Pons (tissue), 1 donor: Measurements from ENCODE around the gene ATP5ME.
A peak's percentile ranks its signal among the peaks of the same experiment; 100 is the strongest.
"Not testable (repeated sequence)": the region's sequence is repeated elsewhere in the genome, so short reads cannot be mapped to it uniquely, and the experiment has no call there.

Experiments used
- DNase-seq: peaks from one replicate; pipeline ENCODE4 v3.0.0-alpha.2; 2016; ENCODE audit warnings: low spot score

Gene ATP5ME

DNA sequence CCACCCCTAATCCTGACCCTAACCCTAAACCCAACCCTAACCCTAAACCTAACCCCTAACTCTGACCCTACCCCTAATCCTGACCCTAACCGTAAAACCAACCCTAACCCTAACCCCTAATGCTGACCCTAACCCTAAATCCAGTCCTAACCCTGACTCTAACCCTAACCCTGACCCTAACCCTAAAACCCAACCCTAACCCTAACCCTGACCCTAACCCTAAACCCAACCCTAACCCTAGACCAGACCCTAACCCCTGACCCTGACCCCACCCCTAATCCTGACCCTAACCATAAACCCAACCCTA lies 30.8 kb upstream of the ATP5ME start:
- DNase-seq, result no peak

DNA sequence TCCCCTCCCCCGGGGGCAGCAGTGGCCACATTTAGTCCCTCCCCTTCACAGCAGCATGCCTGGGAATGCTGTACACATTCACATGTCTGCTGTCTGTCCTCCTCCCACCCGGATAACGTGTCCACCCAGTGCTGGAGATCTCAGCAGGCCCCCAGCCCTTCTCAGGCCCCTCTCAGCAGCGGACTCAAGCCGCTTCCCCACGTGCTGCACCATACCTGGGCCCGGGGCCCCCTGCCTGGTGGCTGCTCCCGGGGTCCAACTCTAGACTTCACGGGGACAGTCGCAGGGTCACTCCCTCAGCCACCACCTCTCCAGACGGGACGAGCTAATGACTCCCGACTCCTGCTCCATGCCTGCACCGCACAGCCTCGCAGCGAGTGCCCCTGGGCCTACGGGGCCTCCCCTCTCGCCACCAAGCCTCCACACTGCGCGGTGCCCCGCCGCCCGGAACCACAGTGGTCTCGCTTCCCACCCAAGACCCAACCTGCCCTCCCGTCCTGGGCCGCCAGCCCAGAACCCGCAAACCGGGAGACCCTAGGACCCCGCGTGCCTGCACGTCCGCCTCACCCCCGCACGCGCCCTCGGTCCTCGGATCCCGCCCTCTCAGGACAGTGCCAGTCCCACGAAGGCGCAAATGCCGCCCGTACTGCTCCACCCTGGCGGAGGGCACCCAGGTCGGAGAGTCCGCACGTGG lies 30.3 kb upstream of the ATP5ME start:
- DNase-seq, result no peak

DNA sequence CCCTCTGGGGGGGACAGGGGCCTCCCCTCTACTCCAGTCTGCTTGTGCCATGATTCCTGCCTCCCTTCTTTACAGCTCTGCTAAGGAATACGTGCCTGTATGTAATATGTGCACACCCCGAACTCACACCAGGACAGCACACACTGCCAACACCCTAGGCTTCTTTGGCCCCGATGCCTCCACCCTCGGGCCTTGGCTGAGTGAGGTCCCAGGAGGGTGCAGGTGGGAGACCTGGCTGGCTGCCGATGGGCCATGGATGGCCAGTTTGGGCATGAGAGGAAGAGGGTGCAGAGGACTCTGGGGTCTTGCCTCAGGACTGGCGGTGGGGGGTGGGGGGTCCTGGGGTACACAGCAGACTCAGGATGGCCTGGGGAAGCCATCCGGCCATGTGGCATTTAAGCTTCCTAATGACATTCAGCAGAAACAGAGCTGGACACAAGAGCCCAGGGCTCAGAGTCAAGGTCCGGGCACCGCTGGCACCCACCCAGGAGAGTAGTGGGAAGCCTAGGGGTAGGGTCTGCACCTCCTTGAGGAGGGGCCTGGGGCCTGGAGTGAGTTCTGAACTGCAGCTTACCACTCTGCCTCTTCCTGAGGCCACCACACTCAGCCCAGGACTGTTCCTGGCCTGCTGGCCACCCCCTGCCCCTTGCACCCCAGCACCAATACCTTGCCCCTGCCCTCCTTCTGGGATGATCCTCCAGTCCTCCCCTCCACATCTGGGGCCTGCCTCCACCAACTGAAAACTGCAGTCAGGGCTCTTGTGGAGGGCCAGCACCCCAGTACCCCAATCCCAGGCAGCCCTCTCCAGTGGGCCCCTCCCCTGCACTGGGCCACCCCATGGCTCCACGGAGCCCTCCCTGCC lies 29.5 kb upstream of the ATP5ME start:
- no peak for DNase-seq

DNA sequence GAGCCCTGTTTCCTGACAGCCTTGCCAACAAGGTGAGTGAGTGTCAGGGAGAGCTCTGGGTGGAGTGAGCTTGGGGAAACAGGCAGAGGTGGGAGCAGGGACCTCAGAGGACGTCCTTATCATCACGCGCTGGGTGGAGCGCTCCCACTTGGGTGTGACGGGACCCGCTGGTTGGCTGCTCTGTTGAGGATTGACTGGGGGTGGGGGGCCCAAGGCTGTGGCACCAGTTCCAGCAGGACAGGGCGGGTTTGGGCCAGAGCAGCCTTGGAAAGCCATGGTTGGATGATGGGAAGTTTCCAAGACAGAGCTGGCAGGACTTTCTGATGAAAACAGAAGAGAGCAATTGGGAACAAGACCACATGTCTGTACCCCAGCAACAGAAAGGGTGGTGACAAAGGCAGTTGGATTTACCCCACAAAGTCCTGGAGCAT lies 28.6 kb upstream of the ATP5ME start:
- no peak for DNase-seq

DNA sequence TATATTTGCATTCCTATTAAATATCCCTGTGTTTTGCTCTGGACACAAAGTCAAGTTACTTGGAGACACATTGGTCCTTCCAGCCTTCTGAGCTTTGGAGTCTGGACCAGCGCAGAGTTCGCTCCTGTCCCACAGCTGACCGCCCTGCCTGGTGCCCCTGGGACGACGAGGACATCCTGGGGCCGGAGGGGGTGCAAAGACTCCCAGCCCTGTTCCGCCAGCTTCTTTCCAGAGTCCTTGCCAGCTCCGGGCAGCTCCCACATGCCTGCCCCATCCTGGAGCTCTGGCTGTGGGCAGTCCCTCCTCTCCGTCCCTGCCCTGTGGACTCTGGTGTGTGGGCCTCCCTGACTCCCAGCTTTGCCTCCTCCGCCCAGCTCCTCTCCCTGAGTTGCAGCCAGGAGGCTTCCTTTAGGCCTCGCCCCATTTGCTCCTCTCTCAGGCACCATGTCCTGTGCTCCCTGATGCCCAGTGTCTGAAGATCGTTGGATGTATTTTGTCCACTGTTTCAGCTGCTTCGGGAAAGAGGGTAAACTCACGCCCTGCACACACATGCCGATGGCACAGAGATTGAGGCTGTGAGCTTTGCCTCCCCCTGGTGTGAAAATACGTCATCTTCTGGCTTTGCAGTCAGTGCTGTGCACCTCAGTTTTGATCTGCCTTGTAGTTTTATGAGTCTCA lies 26.6 kb upstream of the ATP5ME start:
- DNase-seq, result no peak

DNA sequence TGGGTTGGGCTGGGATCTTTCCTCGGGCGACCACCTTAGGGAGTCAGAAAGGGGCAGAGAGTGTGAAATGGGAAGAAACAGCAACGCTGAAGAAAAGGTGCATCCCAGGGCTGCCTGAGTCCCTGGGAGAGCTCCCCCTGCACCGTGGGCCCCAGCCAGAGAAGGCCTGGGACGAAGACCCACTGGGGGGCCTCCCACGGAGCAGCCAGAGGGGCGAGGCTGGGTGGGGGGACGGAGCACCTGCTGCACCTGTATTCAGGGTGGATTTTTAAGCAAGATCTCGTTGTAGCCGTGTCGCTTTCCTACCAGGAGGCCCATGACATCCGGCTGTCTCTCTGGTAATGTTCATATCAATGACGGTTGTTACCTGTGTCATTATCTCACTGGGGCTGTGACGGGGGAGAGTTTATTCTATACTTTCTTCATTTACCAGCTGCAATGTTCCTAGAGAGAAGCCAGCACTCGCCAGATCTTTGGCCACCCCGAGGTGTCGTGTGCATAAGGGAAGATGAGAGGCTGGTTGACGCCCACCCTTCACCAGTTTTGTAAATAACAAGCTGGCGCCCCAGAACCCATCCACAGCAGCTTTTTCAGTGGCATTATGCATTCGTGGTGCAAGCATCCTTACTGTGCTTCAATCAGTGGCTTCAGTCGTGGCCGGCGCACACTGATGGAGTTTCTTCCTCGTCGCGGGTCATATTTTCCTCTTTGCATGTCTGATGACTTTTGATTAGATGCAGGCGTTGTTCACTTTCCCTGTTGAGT lies 25.9 kb upstream of the ATP5ME start:
- no peak for DNase-seq

DNA sequence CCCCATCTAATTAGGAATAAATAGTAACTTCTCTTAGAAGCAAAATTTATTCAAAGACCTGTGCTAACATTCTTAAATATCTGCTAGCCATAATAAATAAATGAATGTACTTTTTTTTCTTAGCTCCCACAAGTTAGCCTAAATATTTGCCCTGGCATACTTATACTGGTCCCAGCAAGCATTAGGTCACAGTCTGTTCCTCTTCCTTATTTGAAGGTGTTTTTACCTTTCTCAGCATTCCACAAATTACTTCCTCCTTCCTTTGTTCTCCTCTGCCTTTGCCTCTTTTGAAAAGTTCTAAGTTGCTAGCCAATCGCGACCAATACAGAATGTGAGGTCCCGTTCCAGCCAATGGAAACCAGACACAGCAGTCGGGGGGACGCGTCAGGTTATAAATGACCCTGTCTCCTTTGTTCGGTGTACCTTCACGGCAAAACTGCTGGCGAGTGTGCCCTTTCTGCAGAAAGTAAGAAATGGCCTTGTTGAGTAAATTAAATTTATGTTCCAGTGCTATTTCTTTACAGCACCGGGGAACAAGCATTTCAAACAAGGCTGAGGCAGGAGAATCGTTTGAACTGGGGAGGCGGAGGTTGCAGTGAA lies 20.4 kb upstream of the ATP5ME start:
- not testable (repeated sequence) for DNase-seq

DNA sequence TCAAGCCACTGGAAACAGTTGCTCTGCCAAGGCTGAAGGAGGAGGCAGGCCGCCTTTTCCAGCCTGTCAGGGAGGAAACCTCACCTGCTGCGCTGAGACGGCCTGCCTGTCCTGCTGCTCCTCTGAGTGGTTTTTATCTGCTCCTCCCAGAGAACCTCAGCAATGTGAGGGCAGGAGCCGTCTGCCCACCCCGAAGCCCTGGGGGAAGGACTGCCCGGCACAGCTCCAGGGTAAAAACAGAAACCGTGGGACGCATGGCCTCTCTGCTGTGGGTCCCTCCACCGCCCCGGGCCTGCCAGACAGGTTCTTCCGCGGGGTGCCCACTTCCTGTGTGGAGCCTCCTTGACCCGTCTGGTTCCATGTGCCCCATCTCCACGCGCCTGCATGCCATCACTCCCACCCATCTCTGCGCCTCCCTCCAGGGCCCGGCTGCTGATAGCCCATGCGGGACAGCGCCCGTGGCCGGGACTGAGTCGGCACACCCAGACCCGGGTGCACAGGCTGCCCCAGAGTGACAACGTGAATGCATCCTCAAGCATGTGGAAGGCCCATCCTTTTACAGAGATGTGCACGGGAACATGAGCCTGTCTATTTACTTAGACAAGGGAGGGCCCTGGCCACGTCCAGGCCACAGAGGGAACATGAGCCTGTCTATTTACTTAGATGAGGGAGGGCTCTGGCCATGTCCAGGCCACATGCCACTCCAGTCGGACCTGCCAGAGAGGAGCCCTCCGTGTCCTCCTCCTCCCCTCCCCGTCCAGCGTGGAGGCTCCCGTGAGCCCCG lies 18.9 kb upstream of the ATP5ME start:
- DNase-seq, result no peak

DNA sequence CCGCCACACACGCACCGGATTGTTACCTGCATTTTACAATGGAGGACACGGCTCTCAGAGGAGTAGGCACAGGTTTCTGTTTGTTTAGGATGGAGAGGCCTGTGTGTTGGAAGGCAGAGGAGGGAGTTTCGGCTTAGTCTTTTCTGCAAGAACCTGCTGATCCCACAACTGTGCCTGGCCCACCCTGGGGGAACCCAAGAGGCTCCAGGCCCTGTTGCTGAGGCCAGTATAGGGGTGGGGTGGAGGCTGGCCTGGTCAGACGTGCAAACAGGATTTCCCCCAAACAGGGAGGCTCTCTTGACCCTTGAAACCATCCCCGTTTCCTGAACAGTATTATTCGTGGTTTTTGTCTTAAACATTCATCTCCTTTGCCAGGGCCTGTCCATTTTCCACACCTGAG lies 15.6 kb upstream of the ATP5ME start:
- no peak for DNase-seq

DNA sequence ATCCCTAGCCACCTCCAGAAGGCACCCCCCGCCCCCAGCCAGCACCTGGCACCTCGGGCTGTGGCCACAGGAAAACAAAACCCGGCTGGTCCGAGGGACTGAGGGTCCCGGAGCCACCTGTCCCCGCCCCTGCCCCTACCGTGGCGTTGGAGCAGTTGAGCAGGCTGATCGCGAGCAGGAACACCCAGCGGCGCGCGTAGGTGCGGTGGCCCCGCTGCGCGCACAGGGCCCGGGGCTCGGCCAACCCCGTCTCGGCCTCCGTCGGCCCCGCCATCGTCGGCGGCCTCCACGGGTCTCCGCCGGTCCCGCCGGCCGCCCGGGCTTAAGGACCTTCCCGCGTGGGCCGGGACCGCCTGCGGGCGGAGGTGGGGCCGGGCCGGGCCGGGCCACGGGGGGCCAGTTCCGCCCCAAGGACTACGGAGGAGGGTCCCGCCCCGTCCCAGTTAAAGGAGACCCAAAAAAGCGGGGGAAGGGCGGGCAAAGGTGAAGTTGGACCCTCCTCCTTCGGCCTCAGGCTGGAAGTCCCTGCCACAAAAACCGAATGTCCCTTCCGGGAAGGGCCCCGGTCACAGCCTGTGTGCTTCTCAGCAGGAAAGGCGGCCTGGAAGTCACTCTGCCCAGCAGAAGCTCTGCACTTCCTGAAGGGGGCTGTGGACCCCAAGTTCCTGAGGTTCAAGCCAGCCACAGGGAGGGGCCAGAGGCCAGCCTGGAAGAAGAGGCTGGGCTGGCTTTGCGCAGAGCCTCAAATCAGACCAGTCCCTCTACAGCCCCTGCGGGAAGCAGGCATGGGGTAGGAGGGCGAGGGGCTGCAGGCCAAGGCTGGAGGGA lies 15.0 kb upstream of the ATP5ME start, which contains the start of gene SLC49A3:
Gene SLC49A3 (minus strand): TSS at position 298 of the 828 bp plus-strand sequence. CDS start 24 bp downstream, at position 274.
- DNase-seq, result no peak

DNA sequence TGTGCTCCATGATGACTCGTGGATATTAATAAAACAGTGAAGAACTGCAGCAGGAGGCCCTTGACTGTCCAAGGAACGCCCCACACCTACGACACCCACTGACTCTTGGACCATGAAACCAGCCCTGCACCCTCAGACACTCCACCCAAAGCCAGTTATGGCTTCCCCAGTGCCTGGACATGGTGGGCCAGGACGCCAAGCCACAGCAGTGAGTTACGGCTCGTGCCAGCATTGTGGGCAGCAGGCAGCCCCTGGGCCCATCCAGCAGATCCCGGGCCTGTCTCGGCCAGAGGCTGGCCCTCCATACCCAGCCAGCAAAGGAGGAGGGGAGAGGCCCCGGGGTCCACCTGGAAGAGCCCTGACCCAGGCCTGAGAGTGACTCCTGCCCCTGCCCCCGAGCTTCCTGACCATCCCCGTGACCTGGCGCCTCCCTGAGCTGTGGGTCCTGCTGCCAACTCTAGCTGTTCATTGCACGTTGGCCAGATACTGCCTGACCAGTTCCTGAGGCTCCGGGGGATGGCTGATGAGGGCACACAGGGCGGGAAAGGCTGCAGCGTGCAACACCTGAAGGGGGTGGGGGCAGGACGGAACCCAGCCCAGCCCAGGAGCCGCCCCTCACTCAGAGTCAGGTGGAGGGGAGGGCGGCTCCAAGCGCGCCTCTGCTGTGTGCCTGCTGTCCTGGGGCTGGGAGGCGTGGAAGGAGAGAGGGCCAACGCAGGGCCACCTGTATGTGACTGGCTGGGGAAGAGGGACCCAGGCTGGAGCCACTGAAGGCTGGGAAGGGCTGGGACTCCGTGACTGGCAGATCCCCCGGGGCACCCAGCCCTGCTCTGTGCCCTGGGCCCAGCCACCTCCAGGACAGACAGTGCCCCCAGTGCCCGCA lies 14.1 kb upstream of the ATP5ME start:
- DNase-seq, result no peak

DNA sequence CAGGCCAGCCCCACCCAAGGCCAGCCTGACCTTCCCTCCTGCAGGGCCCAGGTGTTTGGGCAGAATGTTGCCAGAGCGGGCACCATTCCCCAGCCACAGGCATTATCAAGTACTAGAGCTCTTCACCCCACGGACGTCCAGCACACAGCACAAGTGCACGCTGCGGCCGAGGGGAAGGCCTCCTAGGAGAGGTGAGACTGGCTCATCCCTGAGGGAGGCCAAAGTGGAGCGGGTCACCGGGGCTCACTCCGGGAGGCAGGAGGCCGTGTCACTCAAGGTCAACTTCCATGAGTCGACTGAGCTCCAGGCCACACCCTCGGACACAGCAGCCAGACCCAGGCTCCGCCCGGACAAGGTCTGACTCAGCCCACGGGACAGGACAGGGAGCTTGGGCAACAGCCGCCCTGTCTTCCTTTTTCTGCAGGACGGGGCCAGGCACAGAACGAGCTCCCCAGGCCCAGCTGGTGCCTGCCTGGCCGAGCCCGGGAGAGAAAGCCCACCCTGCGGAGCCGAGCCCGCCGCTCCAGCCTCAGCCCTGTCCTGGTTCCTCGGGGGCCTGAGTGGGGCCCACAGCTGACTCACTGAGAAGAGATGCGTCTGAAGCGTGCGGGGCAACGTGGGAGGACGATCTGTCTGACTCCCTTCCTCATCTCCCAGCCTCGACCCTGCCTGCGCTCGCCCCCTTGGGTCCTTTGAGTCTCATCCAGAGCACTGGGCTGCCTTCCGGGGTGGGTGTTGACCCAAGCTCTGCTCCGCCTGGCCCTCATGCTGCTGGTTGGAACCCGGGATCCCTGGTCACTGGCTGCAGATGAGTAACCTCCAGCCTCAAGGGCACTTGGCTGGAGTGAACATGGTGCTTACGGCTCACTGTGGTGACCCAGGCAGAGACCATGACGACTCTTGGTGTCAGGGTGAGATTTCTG lies 13.2 kb upstream of the ATP5ME start:
- no peak for DNase-seq

DNA sequence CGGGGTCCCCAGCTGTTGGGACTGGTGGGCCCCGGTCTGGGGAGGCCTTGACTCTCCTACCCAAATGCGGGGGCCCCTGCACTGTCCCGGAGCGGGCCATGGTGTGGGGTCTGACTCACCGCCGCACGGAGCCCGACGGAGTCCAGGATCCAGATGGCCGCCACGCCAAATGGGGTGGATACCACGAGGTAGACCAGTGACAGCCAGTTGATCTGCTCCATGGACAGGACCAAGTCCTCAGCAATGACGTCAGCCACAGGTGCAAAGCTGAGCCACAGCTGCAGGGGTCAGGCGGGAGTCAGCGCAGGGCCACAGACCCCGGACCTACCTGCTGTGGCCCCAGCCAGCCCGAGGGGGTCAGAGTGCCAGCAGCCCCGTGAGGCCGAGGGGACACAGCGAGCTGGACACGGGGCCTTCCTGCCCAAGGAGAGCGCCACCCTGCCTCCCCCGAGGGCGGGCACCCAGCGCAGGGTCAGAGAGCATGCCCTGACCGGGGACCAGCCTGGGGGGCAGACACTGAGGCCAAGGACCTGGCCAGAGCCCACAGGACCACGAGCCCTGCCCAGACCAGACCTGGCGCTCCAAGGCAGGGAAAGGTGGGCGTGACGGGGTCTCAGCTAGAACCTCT lies 12.5 kb upstream of the ATP5ME start:
- no peak for DNase-seq

DNA sequence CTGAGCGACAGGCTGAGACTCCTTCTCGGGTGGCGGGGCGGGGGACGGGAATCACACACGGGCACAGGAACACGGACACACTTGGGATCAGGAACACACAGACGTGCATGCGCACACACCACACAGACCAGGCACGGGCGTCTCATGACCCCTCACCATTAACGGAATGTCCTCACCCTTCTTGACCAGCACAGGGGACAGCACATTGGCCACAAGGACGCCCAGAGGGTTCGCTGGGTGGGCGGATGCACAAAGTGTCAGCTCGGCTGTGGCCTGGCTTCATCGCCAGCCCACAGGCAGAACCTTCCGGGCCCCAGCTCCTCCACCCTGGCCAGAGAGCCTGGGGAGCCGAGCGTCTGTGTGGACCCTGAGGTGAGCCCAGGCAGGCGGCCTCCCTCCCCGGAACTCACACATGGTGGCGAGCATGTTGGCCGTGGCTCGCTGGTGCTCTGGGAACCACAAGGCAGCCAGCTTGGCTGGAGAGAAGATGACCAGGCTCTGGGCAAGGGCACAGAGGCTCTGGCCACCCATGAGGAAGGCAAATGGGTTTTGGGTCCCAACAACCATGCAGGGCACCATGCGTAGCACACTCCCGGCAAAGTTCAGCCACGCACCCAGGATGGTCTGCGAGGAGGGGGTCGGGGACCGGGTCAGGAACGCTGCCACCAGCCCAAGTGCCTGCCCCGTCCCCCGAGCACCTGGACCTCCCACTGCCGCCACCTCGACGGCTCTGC lies 11.8 kb upstream of the ATP5ME start:
- DNase-seq, result no peak

DNA sequence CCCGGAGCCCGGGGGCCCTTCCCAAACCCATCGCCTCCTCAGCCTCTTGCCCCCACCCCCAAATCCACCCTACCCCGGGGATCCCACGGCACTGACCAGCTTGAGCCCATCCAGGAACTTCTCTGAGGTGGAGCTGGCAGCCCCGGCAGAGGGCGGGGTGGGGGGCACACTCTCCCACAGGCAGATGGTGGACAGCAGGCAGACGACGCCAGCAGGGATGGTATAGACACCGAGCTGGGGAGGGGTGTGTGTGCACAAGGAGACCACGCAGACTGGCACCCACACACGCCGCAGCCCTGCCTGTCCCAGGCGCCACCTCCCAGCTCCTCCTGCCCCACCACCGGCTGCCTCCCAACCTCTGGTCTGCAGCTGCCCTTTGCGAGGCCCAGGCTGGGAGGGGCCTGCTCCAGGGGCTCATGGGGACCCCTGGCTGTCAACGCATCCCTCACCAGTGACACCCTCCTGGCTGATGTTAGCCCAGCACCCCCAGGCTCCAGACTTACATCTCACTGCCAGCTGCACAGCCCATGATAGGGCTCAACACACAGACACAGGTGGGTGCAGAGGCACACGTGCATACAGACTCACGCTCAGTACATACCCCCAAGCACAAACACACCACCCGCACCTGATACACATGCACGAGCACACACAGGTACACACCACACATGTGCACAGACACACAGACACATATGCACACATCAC lies 10.7 kb upstream of the ATP5ME start:
- no peak for DNase-seq

DNA sequence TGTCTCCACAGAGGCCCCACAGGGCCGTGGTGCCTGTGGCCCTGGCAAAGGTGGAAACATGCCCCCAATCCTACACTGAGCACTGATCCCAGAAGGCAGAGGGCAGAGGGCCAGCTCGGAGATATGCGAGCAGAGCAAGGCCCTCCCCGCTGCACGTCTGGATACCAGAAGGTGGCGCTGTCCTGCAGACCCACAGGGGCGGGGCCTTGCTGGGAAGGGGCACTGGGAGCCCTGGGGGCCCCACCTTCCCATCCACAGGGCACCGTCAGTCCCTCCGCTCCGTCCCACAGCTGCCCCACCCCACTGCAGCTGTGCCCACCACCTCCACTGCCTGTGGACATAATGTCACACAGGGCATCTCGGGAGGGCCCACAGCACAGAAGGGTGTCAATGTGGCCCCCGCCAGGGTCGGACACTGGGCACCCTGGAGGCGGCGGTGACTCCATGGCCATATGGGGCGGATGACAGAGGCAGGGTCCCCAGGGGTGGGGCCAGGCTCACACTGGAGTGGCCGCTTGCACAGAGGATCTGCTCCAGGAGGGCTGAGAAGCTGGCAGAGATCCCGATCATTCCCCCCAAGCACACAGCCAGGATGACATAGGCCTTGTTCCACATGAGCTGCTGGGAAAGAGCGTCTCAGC lies 10.0 kb upstream of the ATP5ME start:
- DNase-seq, result peak; percentile 67
